Fibroblast of the aortic adventitia (primary cell): ENCODE results near the gene ARID1B. TPM values are rescaled to one million over a fixed set of nuclear protein-coding genes. Genes with fewer than 3 reads are reported as not detected.

Experiments
- DNase-seq: peaks from one replicate; pipeline ENCODE4 v3.0.0-alpha.2; 2010; ENCODE audit warnings: low read depth
- H3K4me3 ChIP-seq: 2 replicates; pipeline ENCODE4 v1.5.1; 2011; ENCODE audit warnings: low read depth, mild to moderate bottlenecking, control low read depth, low read length, moderate library complexity
- total RNA-seq: library from RNA; depleted of rRNA; stranded (reverse); fragments of >200 nt; gene quantifications from 2 replicates; pipeline ENCODE4 v1.2.3, GENCODE V29; 2012; ENCODE audit warnings: low replicate concordance
- TF ChIP-seq, protein P1 (sequence below): IDR thresholded peaks from 2 replicates; pipeline ENCODE4 v1.5.1; 2011; ENCODE audit warnings: mild to moderate bottlenecking, low read length, control low read depth, inconsistent platforms; ENCODE audit not compliant: insufficient read depth

Gene ARID1B
- total RNA-seq, 1 donor = 55.9 TPM

DNA sequence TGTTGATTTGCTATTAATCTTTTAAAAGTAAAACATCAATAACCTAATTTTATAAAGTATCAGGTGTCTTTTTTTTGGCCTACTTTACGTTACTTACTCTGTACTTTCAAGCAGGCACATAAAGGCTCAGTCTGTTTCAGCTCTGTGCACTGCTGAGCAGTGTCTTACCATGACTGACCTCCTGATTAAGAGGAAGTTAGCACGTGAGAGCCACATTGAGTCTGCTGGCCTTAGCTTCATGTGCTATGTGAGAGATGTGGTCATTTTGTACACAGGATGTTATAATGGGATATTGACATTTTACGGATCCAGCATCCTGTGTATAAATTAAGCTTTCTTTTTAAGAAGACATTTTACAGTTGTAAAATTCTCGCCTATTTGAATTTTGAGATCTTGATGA lies 31.9 kb downstream of the ARID1B start:
- no peak overlapping the region for H3K4me3 ChIP-seq
- TF ChIP-seq, protein P1, sequence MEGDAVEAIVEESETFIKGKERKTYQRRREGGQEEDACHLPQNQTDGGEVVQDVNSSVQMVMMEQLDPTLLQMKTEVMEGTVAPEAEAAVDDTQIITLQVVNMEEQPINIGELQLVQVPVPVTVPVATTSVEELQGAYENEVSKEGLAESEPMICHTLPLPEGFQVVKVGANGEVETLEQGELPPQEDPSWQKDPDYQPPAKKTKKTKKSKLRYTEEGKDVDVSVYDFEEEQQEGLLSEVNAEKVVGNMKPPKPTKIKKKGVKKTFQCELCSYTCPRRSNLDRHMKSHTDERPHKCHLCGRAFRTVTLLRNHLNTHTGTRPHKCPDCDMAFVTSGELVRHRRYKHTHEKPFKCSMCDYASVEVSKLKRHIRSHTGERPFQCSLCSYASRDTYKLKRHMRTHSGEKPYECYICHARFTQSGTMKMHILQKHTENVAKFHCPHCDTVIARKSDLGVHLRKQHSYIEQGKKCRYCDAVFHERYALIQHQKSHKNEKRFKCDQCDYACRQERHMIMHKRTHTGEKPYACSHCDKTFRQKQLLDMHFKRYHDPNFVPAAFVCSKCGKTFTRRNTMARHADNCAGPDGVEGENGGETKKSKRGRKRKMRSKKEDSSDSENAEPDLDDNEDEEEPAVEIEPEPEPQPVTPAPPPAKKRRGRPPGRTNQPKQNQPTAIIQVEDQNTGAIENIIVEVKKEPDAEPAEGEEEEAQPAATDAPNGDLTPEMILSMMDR = no peak
- peak; percentile 52 for DNase-seq

DNA sequence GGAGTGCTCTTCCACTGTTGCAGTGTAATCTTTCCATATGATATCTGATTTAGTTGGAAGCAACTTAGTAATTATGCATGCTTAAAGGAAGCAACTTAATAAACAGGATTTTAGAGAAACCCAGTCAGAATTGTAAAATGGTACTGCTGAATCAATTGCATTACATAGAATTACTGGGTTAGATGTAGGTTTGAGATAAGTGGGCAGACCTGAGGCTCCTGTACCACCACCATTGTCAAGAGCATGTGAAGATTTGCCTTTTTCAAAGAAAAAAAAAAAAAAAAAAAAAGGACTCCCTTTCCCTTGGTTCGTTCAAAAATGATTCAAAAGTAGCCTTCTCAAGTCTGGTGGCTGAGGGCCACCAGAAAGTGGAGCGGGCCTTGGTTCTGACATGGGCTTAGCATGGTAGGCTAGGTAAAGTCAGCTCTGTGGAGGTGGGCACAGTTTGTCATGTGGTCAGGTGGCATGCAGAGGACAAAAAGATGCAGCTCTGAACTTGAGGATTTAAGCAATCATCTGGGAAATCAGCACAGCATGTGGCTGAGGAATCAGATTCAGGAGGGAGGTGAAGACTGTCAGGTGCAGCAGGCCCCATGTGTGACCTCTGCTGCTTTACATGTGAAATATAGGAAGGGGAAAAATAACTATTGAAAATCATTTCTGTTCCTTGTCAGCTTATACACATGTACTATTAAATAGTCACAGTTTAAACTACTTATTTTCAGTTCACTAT lies 32.4 kb downstream of the ARID1B start:
- no peak for DNase-seq
- no peak overlapping the region for H3K4me3 ChIP-seq
- TF ChIP-seq, protein P1 = no peak

DNA sequence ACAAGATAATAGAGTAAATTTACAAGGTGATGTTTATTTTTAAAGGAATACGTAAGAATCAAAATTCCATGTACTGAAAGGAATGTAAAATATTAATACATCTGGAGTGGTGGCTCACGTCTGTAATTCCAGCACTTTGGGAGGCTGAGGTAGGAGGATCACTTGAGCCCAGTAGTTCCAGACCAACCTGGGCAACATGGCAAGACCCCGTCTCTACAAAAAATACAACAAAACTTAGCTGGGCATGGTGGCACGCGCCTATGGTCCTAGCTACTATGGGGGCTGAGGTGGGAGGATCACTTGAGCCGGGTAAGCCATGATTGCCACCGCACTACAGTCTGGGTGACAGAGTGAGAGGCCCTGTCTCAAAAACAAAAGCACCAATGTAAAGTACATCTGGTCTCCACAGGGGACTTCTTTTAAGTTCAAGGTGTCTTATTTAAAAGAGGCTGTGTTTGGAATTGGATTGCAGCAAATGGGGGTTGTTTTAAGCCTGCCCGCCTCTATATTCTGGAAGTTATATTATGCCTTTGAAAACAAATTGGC lies 36.9 kb downstream of the ARID1B start:
- TF ChIP-seq, protein P1 = no peak

DNA sequence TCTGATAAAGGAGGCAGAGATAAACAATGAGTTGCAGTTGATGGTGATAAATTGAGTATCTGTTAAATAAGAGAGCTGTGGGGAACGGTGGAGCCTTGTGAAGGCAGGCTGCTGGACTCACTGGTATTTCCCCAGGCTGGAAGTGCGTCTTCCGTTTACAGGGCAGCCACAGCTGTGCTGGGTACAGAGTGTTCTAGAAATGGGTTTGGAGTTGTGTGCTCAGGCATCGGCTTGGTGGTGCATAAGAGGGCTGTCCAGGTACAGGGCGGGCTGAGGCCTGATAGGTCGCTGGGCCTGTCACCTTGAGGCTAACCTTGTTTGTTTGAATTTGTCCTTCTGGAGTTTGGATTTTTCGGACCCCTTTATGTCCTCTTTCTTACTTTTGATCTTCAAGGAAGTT lies 39.3 kb downstream of the ARID1B start:
- no peak for DNase-seq
- TF ChIP-seq, protein P1 = no peak
- no peak overlapping the region for H3K4me3 ChIP-seq

More for the DNA sequence above, 36.9 kb downstream of the ARID1B start:
- no peak for DNase-seq
- H3K4me3 ChIP-seq = no peak overlapping the region

DNA sequence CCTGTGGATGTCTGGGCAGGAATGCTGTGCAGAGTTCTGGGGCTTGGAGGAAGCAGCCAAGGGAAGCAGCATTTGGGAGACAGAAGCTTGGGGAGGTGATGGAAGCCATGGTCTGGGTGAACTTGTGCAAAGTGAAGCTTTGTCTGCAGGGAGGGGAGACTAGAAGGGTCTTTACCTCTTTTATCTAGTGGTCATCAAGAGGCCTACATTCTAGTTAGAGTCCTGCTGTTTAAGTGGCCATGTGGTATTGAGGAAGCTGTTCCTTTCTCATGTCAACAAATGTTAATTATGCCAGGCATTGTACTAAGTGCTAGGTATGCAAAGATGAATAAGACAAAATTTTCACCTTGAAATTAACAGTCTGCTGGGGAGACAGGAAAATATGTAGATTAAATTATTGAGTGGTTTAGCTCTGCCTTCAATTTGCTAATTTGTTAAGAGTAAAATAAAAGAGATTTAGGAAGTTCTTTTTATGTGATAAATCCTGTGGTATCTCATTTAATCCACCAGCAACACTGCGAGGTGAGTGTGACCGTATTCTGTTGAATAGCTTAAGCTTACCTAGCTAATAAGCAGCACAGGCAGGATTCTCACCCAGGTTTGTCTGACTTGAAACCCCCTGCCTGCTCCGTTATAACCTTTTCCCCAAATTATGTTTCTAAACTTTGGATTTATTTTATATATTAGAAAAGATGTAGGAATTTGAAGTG lies 43.1 kb downstream of the ARID1B start:
- TF ChIP-seq, protein P1 = no peak
- DNase-seq = no peak
- H3K4me3 ChIP-seq = no peak overlapping the region

DNA sequence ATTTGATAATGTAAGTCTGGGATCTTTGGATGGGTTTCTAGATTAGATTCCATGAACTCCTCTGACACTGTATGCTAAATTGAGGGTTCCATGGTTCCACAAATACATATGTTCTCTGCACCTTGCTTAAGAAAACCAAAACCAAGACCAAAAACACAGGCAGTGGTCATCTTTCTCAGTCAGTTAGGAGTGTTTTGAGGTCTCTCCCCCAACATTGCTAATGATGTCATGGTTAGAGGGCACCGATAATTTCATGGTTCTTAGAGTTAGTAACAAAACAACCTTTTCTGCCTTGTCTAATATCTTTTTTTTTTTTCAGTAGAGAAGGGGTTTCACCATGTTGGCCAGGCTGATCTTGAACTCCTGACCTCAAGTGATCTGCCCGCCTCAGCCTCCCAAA lies 44.5 kb downstream of the ARID1B start:
- TF ChIP-seq, protein P1 = no peak
- H3K4me3 ChIP-seq = no peak overlapping the region
- no peak for DNase-seq
